GM12878 (cell line): Measurements from ENCODE around the gene USP17L30.
"Not testable (repeated sequence)": the region's sequence is repeated elsewhere in the genome, so short reads cannot be mapped to it uniquely, and the experiment has no call there.

Source experiments
- ATF3 ChIP-seq: IDR thresholded peaks from 2 replicates; pipeline ENCODE4 v1.6.1; 2011; ENCODE audit warnings: low read depth, mild to moderate bottlenecking, low read length, moderate library complexity, borderline replicate concordance; ENCODE audit errors: extremely low read depth
- CREB1 ChIP-seq: IDR thresholded peaks from 2 replicates; pipeline ENCODE4 v1.6.1; 2012; ENCODE audit warnings: low read depth, mild to moderate bottlenecking, inconsistent platforms
- FOS ChIP-seq: IDR thresholded peaks from 3 replicates; pipeline ENCODE4 v1.6.1; 2011; ENCODE audit warnings: borderline replicate concordance; ENCODE audit not compliant: insufficient read length; ENCODE audit errors: extremely low read depth
- MAX ChIP-seq: IDR thresholded peaks from 2 replicates; pipeline ENCODE4 v1.6.1; 2012; ENCODE audit warnings: low read depth, low read length, improper control_type of control experiment
- MTA3 ChIP-seq: IDR thresholded peaks from 2 replicates; pipeline ENCODE4 v1.6.1; 2012; ENCODE audit warnings: low read length, inconsistent platforms, borderline replicate concordance
- NFIC ChIP-seq: IDR thresholded peaks from 2 replicates; pipeline ENCODE4 v1.6.1; 2012; ENCODE audit warnings: low read depth, mild to moderate bottlenecking, inconsistent platforms, low read length, moderate library complexity
- NR2C1 ChIP-seq: fragments of 450-650 bp; IDR thresholded peaks from 2 replicates; pipeline ENCODE4 v1.6.1; 2017; ENCODE audit warnings: antibody characterized with exemption, mild to moderate bottlenecking, moderate library complexity
- POLR2AphosphoS5 ChIP-seq: IDR thresholded peaks from 2 replicates; pipeline ENCODE4 v1.6.1; 2011; ENCODE audit warnings: mild to moderate bottlenecking, low read length, inconsistent platforms
- TARDBP ChIP-seq: IDR thresholded peaks from 2 replicates; pipeline ENCODE4 v1.6.1; 2016; ENCODE audit warnings: borderline replicate concordance
- TCF12 ChIP-seq: IDR thresholded peaks from 2 replicates; pipeline ENCODE4 v1.6.1; 2011; ENCODE audit warnings: low read depth, mild to moderate bottlenecking, low read length
- ZBTB33 ChIP-seq: fragments of 450-650 bp; IDR thresholded peaks from 2 replicates; pipeline ENCODE4 v1.6.1; 2017; ENCODE audit warnings: mild to moderate bottlenecking
- TF ChIP-seq, protein P1 (sequence below), 3 experiments: IDR thresholded peaks in 2 of 3; conservative IDR thresholded peaks in 1 of 3; 2 replicates each; pipeline ENCODE4 v1.5.1; 2011; ENCODE audit warnings: low read depth in 3 of 3, low read length in 3 of 3, mild to moderate bottlenecking in 3 of 3, control low read depth in 2 of 3, moderate library complexity in 2 of 3, inconsistent platforms in 1 of 3, mixed read lengths in 1 of 3; ENCODE audit not compliant: control insufficient read depth in 2 of 3, insufficient read depth in 1 of 3; ENCODE audit errors: extremely low read depth in 1 of 3
- TF ChIP-seq, protein P2 (sequence below): IDR thresholded peaks from 2 replicates; pipeline ENCODE4 v1.6.1; 2011; ENCODE audit warnings: mild to moderate bottlenecking, low read depth, low read length, moderate library complexity; ENCODE audit not compliant: insufficient replicate concordance

GRCh38 chr4:9348593-9348992, 14.3 kb upstream of the USP17L30 start, which contains the start of gene USP17L28:
- TF ChIP-seq ATF3, MTA3, TARDBP, ZBTB33, NFIC, CREB1, TCF12, NR2C1, MAX, FOS, POLR2AphosphoS5: not testable (repeated sequence)
- TF ChIP-seq, protein P1, sequence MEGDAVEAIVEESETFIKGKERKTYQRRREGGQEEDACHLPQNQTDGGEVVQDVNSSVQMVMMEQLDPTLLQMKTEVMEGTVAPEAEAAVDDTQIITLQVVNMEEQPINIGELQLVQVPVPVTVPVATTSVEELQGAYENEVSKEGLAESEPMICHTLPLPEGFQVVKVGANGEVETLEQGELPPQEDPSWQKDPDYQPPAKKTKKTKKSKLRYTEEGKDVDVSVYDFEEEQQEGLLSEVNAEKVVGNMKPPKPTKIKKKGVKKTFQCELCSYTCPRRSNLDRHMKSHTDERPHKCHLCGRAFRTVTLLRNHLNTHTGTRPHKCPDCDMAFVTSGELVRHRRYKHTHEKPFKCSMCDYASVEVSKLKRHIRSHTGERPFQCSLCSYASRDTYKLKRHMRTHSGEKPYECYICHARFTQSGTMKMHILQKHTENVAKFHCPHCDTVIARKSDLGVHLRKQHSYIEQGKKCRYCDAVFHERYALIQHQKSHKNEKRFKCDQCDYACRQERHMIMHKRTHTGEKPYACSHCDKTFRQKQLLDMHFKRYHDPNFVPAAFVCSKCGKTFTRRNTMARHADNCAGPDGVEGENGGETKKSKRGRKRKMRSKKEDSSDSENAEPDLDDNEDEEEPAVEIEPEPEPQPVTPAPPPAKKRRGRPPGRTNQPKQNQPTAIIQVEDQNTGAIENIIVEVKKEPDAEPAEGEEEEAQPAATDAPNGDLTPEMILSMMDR (IDR thresholded peaks at IDR 0.05 in 2 of 3, conservative IDR thresholded peaks at IDR 0.05 in 1 of 3; ENCODE audit: control insufficient read depth in 2 of 3, extremely low read depth in 1 of 3, insufficient read depth in 1 of 3, low read depth in 3 of 3, low read length in 3 of 3) = not testable (repeated sequence)
- TF ChIP-seq, protein P2, sequence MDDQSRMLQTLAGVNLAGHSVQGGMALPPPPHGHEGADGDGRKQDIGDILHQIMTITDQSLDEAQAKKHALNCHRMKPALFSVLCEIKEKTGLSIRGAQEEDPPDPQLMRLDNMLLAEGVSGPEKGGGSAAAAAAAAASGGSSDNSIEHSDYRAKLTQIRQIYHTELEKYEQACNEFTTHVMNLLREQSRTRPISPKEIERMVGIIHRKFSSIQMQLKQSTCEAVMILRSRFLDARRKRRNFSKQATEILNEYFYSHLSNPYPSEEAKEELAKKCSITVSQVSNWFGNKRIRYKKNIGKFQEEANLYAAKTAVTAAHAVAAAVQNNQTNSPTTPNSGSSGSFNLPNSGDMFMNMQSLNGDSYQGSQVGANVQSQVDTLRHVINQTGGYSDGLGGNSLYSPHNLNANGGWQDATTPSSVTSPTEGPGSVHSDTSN = not testable (repeated sequence)
